Heart left ventricle (tissue), 13 donors: ENCODE results near the gene ANAPC2.

Experiments
- POLR2A ChIP-seq, 2 donors: fragments of 450-650 bp; IDR thresholded peaks; one replicate each; pipeline ENCODE4 v1.6.1; 2017; ENCODE audit warnings: antibody characterized with exemption in 2 of 2, mild to moderate bottlenecking in 2 of 2, moderate library complexity in 2 of 2
- TF ChIP-seq, protein P1 (sequence below), 12 donors: fragments of 200-600 bp; sonication (generic) in 4 of 12; IDR thresholded peaks; one replicate each; pipeline versions ENCODE4 v1.5.0 to v1.8.0; 2018 to 2022; ENCODE audit warnings: antibody characterized with exemption in 12 of 12, mild to moderate bottlenecking in 5 of 12
- donor health status: ischemic (EF 13 %, LVEDD 7.1; RV severe dilation, severe dysfunction).
- donor health status: DM: no; HTN: yes; CAD: no.
- donor health status: DM: no; HTN: no; CAD: no.
- donor health status: ischemic (EF 25% LVEDD 6.9; RV normal size, moderate dysfunction).
- donor health status: ischemic (EF 25% LVEDD 5.7; RV mildly dilated, moderate dysfunction).
- donor health status: ischemic (EF 35%, LVEDD 5.7; RV mildly dilated, moderate dysfunction).
- donor health status: nonischemic (EF 11% LVEDD 7.7; RV severe dilation, severe dysfunction).
- donor health status: DM: yes; HTN: yes; CAD: no.
- donor health status: PGD.
- donor health status: ischemic (EF 29% LVEDD 5.4; RV normal size, mild dysfunction).
- donor health status: nonischemic (EF 23%, LVEDD 6.1; RV moderate dilation, normal function).

DNA sequence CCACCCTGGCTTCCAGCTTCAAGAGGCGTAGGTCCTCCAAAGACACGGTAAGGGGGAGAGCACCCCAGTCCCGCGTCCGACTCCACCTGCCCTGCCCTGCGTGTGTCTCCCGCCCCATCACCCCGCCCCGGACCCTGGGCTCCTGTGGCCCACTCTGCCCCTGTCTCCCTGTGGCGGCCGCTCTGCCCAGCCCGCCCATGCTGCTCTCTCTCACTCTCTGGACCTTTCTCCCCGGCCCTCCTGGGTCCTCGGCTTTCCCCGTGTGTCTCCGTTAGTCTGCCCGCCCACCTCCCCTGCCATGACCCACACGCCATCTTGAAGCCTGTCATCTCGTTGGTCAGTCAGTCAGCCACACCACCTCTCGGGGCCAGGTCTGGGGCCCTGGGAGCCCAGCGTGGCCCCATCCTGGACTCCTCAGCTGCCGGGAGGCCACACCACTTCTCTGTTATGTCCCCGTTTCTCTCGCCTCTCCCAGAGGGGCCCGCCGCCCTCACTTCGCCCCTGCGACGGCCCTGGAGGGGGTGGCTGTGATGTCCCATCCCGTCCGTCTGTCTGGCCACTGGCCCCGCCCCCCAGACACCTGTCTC lies 23.0 kb downstream of the ANAPC2 start:
- TF ChIP-seq, protein P1, sequence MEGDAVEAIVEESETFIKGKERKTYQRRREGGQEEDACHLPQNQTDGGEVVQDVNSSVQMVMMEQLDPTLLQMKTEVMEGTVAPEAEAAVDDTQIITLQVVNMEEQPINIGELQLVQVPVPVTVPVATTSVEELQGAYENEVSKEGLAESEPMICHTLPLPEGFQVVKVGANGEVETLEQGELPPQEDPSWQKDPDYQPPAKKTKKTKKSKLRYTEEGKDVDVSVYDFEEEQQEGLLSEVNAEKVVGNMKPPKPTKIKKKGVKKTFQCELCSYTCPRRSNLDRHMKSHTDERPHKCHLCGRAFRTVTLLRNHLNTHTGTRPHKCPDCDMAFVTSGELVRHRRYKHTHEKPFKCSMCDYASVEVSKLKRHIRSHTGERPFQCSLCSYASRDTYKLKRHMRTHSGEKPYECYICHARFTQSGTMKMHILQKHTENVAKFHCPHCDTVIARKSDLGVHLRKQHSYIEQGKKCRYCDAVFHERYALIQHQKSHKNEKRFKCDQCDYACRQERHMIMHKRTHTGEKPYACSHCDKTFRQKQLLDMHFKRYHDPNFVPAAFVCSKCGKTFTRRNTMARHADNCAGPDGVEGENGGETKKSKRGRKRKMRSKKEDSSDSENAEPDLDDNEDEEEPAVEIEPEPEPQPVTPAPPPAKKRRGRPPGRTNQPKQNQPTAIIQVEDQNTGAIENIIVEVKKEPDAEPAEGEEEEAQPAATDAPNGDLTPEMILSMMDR (IDR thresholded peaks at IDR 0.05), result no peak
- TF ChIP-seq POLR2A (IDR thresholded peaks at IDR 0.05), result no peak
